Mesenchymal stem cell (in vitro differentiated cells and primary cell): ENCODE data around the gene FOXA2.

Source experiments
- DNase-seq: peaks from one replicate; pipeline ENCODE4 v3.0.0-alpha.2; 2013
- H2AFZ ChIP-seq: one replicate; pipeline ENCODE4 v1.6.1; 2013; ENCODE audit warnings: low read depth, mild to moderate bottlenecking, control low read depth, inconsistent platforms, low read length, moderate library complexity
- H2AK5ac ChIP-seq: 2 replicates; pipeline ENCODE4 v1.6.1; 2013; ENCODE audit warnings: low read length, moderate library complexity, mild to moderate bottlenecking, inconsistent platforms; ENCODE audit not compliant: severe bottlenecking
- H2BK120ac ChIP-seq: one replicate; pipeline ENCODE4 v1.6.1; 2013; ENCODE audit warnings: low read depth, mild to moderate bottlenecking, inconsistent platforms, low read length, moderate library complexity
- H2BK12ac ChIP-seq, 2 experiments: one replicate each; pipeline ENCODE4 v1.6.1; 2013; ENCODE audit warnings: inconsistent platforms in 2 of 2, low read length in 2 of 2, mild to moderate bottlenecking in 2 of 2, moderate library complexity in 2 of 2, control low read depth in 1 of 2
- H2BK15ac ChIP-seq: one replicate; pipeline ENCODE4 v1.6.1; 2013; ENCODE audit warnings: mild to moderate bottlenecking, low read depth, inconsistent platforms; ENCODE audit not compliant: poor library complexity, severe bottlenecking
- H2BK5ac ChIP-seq: 2 replicates; pipeline ENCODE4 v1.6.1; 2013; ENCODE audit warnings: low read depth, mild to moderate bottlenecking, low read length, control low read depth, inconsistent platforms; ENCODE audit not compliant: poor library complexity, severe bottlenecking
- H3K14ac ChIP-seq, 2 experiments: one replicate each; pipeline ENCODE4 v1.6.1; 2013; ENCODE audit warnings: inconsistent platforms in 2 of 2, low read length in 2 of 2, control low read depth in 1 of 2, mild to moderate bottlenecking in 1 of 2, moderate library complexity in 1 of 2
- H3K18ac ChIP-seq, 2 experiments: one replicate each; pipeline ENCODE4 v1.6.1; 2013; ENCODE audit warnings: inconsistent platforms in 2 of 2, low read length in 2 of 2, control low read depth in 1 of 2, low read depth in 1 of 2, mild to moderate bottlenecking in 1 of 2
- H3K23ac ChIP-seq, 2 experiments: one replicate each; pipeline ENCODE4 v1.6.1; 2013; ENCODE audit warnings: inconsistent platforms in 2 of 2, low read length in 2 of 2, mild to moderate bottlenecking in 2 of 2, moderate library complexity in 2 of 2, control low read depth in 1 of 2
- H3K27ac ChIP-seq: 2 replicates; pipeline ENCODE4 v1.5.1; 2013; ENCODE audit warnings: mild to moderate bottlenecking, moderate library complexity, low read length, control low read depth, inconsistent platforms; ENCODE audit not compliant: poor library complexity, severe bottlenecking
- H3K27me3 ChIP-seq, 2 experiments: 2 replicates each; pipeline versions ENCODE4 v1.6.1 to v1.7.0; 2013; ENCODE audit warnings: low read length in 2 of 2, mild to moderate bottlenecking in 2 of 2, moderate library complexity in 2 of 2, control low read depth in 1 of 2, inconsistent platforms in 1 of 2; ENCODE audit not compliant: control insufficient read depth in 1 of 2, insufficient read depth in 1 of 2
- H3K36me3 ChIP-seq, 2 experiments: 2 replicates each; pipeline versions ENCODE4 v1.6.1 to v1.7.0; 2013; ENCODE audit warnings: low read length in 2 of 2, control low read depth in 1 of 2, inconsistent platforms in 1 of 2, low read depth in 1 of 2, mild to moderate bottlenecking in 1 of 2; ENCODE audit not compliant: insufficient read depth in 2 of 2, control insufficient read depth in 1 of 2
- H3K4ac ChIP-seq, 2 experiments: one replicate each; pipeline ENCODE4 v1.6.1; 2013; ENCODE audit warnings: inconsistent platforms in 2 of 2, low read length in 2 of 2, mild to moderate bottlenecking in 2 of 2, moderate library complexity in 2 of 2, control low read depth in 1 of 2, low read depth in 1 of 2
- H3K4me1 ChIP-seq: 2 replicates; pipeline ENCODE4 v1.6.1; 2013; ENCODE audit warnings: low read depth, low read length, control low read depth; ENCODE audit not compliant: control insufficient read depth, insufficient read depth
- H3K4me2 ChIP-seq: 2 replicates; pipeline ENCODE4 v1.6.1; 2013; ENCODE audit warnings: low read length, mild to moderate bottlenecking, inconsistent platforms; ENCODE audit not compliant: poor library complexity, severe bottlenecking
- H3K4me3 ChIP-seq, 2 experiments: 2 replicates each; pipeline versions ENCODE4 v1.5.1 to v1.7.0; 2013; ENCODE audit warnings: low read length in 2 of 2, mild to moderate bottlenecking in 2 of 2, control low read depth in 1 of 2, low read depth in 1 of 2; ENCODE audit not compliant: insufficient read depth in 1 of 2
- H3K79me1 ChIP-seq: replicated peaks from 2 replicates; pipeline ENCODE4 v1.6.1; 2013; ENCODE audit warnings: mild to moderate bottlenecking, control low read depth, low read length, inconsistent platforms; ENCODE audit not compliant: poor library complexity, severe bottlenecking
- H3K9ac ChIP-seq: 2 replicates; pipeline ENCODE4 v1.7.0; 2013; ENCODE audit warnings: mild to moderate bottlenecking, low read length, moderate library complexity
- H3K9me3 ChIP-seq: 2 replicates; pipeline ENCODE4 v1.7.0; 2013; ENCODE audit warnings: mild to moderate bottlenecking, low read length; ENCODE audit not compliant: control insufficient read depth
- H4K8ac ChIP-seq: one replicate; pipeline ENCODE4 v1.6.1; 2013; ENCODE audit warnings: inconsistent platforms, mild to moderate bottlenecking, low read length, moderate library complexity
- H4K91ac ChIP-seq: one replicate; pipeline ENCODE4 v1.6.1; 2013; ENCODE audit warnings: mild to moderate bottlenecking, low read length, inconsistent platforms
- WGBS: methylation state at CpG from one replicate; pipeline ENCODE4 v1.1.7; 2013; ENCODE audit warnings: mixed read lengths; 5-methylcytosine and 5-hydroxymethylcytosine counted together

FOXA2 gene

DNA sequence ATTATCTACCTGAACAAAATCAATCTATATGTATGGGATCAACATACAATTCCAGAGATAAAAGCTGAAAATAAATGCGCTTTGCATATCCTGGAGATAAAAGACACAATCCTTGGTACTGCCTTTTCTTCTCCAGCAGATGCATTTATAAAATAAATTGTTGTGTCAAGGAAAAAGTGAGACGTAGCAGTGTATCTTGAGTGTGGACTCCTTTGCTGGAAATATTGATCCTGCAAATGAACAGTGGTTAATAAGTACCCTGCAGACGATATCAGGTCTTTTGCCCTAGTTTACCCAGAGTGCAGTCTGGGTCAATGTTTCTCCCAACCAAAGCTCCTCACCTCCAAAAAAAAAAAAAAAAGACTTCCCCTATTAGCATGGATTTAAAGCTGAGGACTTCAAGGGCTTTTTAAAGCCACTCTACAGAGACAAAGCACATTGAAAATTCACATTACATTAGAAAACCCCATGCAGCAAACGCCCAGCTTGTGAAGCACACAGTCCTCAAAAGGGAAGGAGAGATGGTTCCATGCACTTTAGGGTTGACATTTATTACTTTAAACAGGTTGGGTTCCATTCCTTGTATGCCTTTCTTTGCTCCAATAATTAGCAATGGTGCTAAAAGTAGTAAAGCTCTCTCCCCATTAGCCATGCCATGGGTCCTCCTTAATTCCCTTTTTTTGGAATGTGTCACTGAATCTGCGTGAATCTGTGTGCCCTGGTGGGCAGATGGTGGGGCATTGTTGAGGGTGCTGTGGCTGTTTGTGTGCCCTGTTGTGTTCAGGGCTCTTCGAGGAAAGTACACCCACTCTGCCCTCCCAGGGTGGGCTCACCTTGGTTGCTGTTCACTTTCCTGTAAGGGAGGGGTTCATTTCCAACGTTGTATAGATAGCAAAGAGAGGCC is 21.1 kb downstream of the FOXA2 start:
- DNase-seq: no peak
- Histone ChIP-seq H3K27ac (no peak overlapping the region), H3K4ac (no peak overlapping the region), H2AK5ac (no peak overlapping the region), H2AFZ (no peak overlapping the region), H2BK120ac (no peak overlapping the region), H3K9me3 (peaks cover 3% of the 10 kb centered on the region), H3K4me1 (peaks cover 4% of the 10 kb centered on the region), H2BK12ac (no peak overlapping the region), H4K8ac (no peak overlapping the region), H3K14ac (no peak overlapping the region), H3K9ac (no peak overlapping the region), H3K4me2 (no peak overlapping the region), H3K79me1 (no peaks in the 10 kb centered on the region), H3K27me3 (peaks cover 92 to 99% of the 10 kb centered on the region in 2 experiments), H4K91ac (no peak overlapping the region), H3K36me3 (no peaks in the 10 kb centered on the region), H3K23ac (no peak overlapping the region), H3K4me3 (no peak overlapping the region), H2BK5ac (no peak overlapping the region), H3K18ac (no peak overlapping the region), H2BK15ac (no peak overlapping the region)
- WGBS: 11% methylated on average over 4 of the region's 7 CpGs

GRCh38 chr20:22562620-22563019 is 21.8 kb downstream of the FOXA2 start:
- no peak overlapping the region for H3K14ac ChIP-seq
- 0% methylated on average over 4 of the region's 4 CpGs for WGBS

DNA sequence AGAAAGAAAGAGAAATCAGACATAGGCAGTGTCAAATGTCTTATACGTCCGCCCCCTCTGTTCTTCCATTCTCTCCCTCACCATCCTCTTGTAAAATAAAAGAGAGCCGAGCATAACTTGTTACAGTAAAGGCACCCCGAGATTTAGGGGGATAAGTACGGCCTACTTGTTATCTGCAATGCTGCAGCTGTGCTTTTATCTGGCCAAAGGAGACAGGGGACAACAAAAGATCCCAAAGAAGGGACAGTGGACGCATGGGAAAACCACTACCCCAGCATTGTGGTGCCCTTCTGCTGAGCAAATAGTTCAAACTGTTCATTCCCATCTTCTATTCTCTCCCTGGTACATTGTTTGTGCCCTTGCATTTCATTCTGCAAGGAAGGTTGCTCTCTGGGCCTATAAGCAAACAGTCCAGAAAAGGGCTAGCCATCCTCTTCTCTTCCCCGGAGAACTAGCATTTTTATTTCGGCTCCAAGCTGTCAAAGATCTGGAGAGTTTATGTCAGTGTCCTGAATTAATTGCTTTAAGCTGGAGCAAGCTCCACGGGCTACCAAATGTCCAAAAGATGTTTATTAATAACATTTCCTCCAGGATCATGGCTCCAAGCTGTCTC is 22.3 kb downstream of the FOXA2 start:
- H2BK12ac ChIP-seq: no peak overlapping the region
- no peak overlapping the region for H3K18ac ChIP-seq
- H2BK15ac ChIP-seq: no peak overlapping the region
- no peak overlapping the region for H3K4me2 ChIP-seq
- H3K4ac ChIP-seq: no peak overlapping the region
- H3K79me1 ChIP-seq: no peaks in the 10 kb centered on the region
- no peak overlapping the region for H3K27ac ChIP-seq
- H3K9me3 ChIP-seq: peaks cover 3% of the 10 kb centered on the region
- H4K91ac ChIP-seq: no peak overlapping the region
- H2BK120ac ChIP-seq: no peak overlapping the region
- 27% methylated on average over 9 of the region's 9 CpGs for WGBS
- H2BK5ac ChIP-seq: no peak overlapping the region
- H3K27me3 ChIP-seq: peaks cover 92 to 98% of the 10 kb centered on the region in 2 experiments
- DNase-seq: no peak
- H3K4me3 ChIP-seq: no peak overlapping the region
- H3K9ac ChIP-seq: no peak overlapping the region
- no peak overlapping the region for H4K8ac ChIP-seq
- H3K36me3 ChIP-seq: no peaks in the 10 kb centered on the region
- H3K14ac ChIP-seq: no peak overlapping the region
- no peak overlapping the region for H2AFZ ChIP-seq
- no peaks in the 10 kb centered on the region for H3K4me1 ChIP-seq
- no peak overlapping the region for H2AK5ac ChIP-seq
- H3K23ac ChIP-seq: no peak overlapping the region

More at GRCh38 chr20:22562620-22563019, 21.8 kb downstream of the FOXA2 start:
- H3K9me3 ChIP-seq: peaks cover 3% of the 10 kb centered on the region
- no peak overlapping the region for H2BK120ac ChIP-seq
- H2AFZ ChIP-seq: no peak overlapping the region
- H3K4me3 ChIP-seq: no peak overlapping the region
- no peaks in the 10 kb centered on the region for H3K4me1 ChIP-seq
- H3K4ac ChIP-seq: no peak overlapping the region
- DNase-seq: no peak
- no peak overlapping the region for H4K91ac ChIP-seq
- H2BK15ac ChIP-seq: no peak overlapping the region
- H3K4me2 ChIP-seq: no peak overlapping the region
- H3K79me1 ChIP-seq: no peaks in the 10 kb centered on the region
- H3K36me3 ChIP-seq: no peaks in the 10 kb centered on the region
- H2AK5ac ChIP-seq: no peak overlapping the region
- H2BK12ac ChIP-seq: no peak overlapping the region
- no peak overlapping the region for H3K23ac ChIP-seq
- H2BK5ac ChIP-seq: no peak overlapping the region
- no peak overlapping the region for H4K8ac ChIP-seq
- H3K27ac ChIP-seq: no peak overlapping the region
- peaks cover 92 to 99% of the 10 kb centered on the region in 2 experiments for H3K27me3 ChIP-seq
- no peak overlapping the region for H3K18ac ChIP-seq
- no peak overlapping the region for H3K9ac ChIP-seq

DNA sequence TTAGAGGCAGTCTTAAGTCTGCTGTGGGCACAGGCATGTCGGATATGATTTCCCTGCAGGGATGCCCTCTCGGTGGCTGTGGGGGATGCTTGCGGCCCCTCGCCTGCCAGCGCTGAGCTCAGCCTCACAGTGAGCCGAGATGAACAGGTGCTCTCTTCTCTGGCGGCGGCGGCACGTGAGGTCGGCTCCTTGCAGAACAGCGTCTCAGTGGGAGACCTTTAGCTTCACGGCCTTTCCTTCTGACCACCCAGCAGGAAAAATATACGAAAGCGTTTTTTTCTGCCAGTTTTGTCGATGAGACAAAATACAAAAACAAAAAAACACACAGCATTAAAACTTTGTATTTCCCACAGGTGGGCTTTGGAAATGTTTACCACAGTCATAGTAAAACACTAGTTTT is 23.6 kb downstream of the FOXA2 start:
- Histone ChIP-seq H2BK12ac (no peak overlapping the region), H3K27ac (no peak overlapping the region), H4K8ac (no peak overlapping the region), H4K91ac (no peak overlapping the region), H2AFZ (peak overlapping the region; percentile 15), H2AK5ac (no peak overlapping the region), H3K4me1 (no peaks in the 10 kb centered on the region), H3K4me2 (no peak overlapping the region), H2BK5ac (no peak overlapping the region), H3K14ac (no peak overlapping the region), H2BK120ac (no peak overlapping the region), H3K9me3 (peaks cover 3% of the 10 kb centered on the region), H3K4ac (no peak overlapping the region), H3K4me3 (no peak overlapping the region), H3K18ac (no peak overlapping the region), H2BK15ac (no peak overlapping the region), H3K27me3 (peaks cover 92% of the 10 kb centered on the region in 2 experiments), H3K23ac (no peak overlapping the region), H3K79me1 (no peaks in the 10 kb centered on the region), H3K9ac (no peak overlapping the region), H3K36me3 (no peaks in the 10 kb centered on the region)
- 3% methylated on average over 16 of the region's 16 CpGs for WGBS
- no peak for DNase-seq
